Erythroblast (primary cell): ENCODE results near the gene KLHL29.

Experiments
- GATA1 ChIP-seq: IDR thresholded peaks from 2 replicates; pipeline ENCODE4 v1.6.1; 2011; ENCODE audit warnings: low read depth, mild to moderate bottlenecking, control low read depth, low read length, moderate library complexity
- POLR2A ChIP-seq: IDR thresholded peaks from 2 replicates; pipeline ENCODE4 v1.6.1; 2011; ENCODE audit warnings: mild to moderate bottlenecking, low read length

- TF ChIP-seq POLR2A, result no peak
- no peak for TF ChIP-seq GATA1
Observed at GRCh38 chr2:23429036-23429435, 44.1 kb downstream of the KLHL29 start.
